NCI-H1417 (cell line): ENCODE measurements around the gene A2M.

ENCODE experiments used
- DNase-seq, 3 experiments: peaks; one replicate each; lab custom pipeline; 2025; lab: John Stamatoyannopoulos, UW

Gene A2M

GRCh38 chr12:9120487-9121184 lies 4.9 kb upstream of the A2M start:
- no peak for DNase-seq

- no peak for DNase-seq
Observed at GRCh38 chr12:9118158-9118557, 2.4 kb upstream of the A2M start.

- DNase-seq, result no peak
Observed at GRCh38 chr12:9114946-9115345, 773 bp downstream of the A2M start.

GRCh38 chr12:9113987-9114309 lies 1.8 kb downstream of the A2M start:
- DNase-seq, result no peak

GRCh38 chr12:9113296-9113986 lies 2.3 kb downstream of the A2M start:
- DNase-seq, result no peak

GRCh38 chr12:9112076-9112853 lies 3.5 kb downstream of the A2M start:
- DNase-seq, result no peak

GRCh38 chr12:9111525-9111924 lies 4.2 kb downstream of the A2M start:
- DNase-seq, result no peak

GRCh38 chr12:9109737-9110491 lies 5.8 kb downstream of the A2M start:
- no peak for DNase-seq

- DNase-seq, result no peak
Observed at GRCh38 chr12:9109213-9109522, 6.6 kb downstream of the A2M start.

GRCh38 chr12:9108504-9109212 lies 7.1 kb downstream of the A2M start:
- DNase-seq, result no peak

- DNase-seq, result no peak
Observed at GRCh38 chr12:9107542-9107873, 8.2 kb downstream of the A2M start.

GRCh38 chr12:9106610-9107541 lies 8.8 kb downstream of the A2M start:
- no peak for DNase-seq

GRCh38 chr12:9106067-9106466 lies 9.7 kb downstream of the A2M start:
- no peak for DNase-seq

- no peak for DNase-seq
Observed at GRCh38 chr12:9104767-9105423, 10.8 kb downstream of the A2M start.

GRCh38 chr12:9104087-9104486 lies 11.6 kb downstream of the A2M start:
- no peak for DNase-seq

GRCh38 chr12:9103050-9103849 lies 12.5 kb downstream of the A2M start:
- DNase-seq, result no peak

- no peak for DNase-seq
Observed at GRCh38 chr12:9101018-9101687, 14.6 kb downstream of the A2M start.

- DNase-seq, result no peak
Observed at GRCh38 chr12:9099552-9100190, 16.0 kb downstream of the A2M start.
